Calu3 (cell line): ENCODE data around the gene FILIP1L. TPM values are rescaled to one million over a fixed set of nuclear protein-coding genes. Genes with fewer than 3 reads are reported as not detected.

Experiments used
- BruUV-seq: library from RNA; stranded (reverse); fragments of 400-500 nt; replicated peaks from 2 replicates; lab custom pipeline; 2021; lab: Mats Ljungman, UMichigan
- CTCF ChIA-PET: fragments of 300-600 bp; sonication (Branson Sonifier 250); formaldehyde crosslinking; loops from one replicate; lab custom pipeline; 2022; ENCODE audit warnings: antibody characterized with exemption; lab: Charles Lee
- DNase-seq: peaks from one replicate; pipeline ENCODE4 v3.0.0; 2022
- H3K27ac Mint-ChIP-seq: one replicate; pipeline ENCODE4 v1.8.0; 2022; ENCODE audit warnings: mixed read lengths; ENCODE audit not compliant: unreplicated experiment
- H3K27me3 Mint-ChIP-seq: one replicate; pipeline ENCODE4 v1.8.0; 2022; ENCODE audit warnings: mixed read lengths; ENCODE audit not compliant: unreplicated experiment
- H3K36me3 Mint-ChIP-seq: one replicate; pipeline ENCODE4 v1.8.0; 2022; ENCODE audit warnings: mild to moderate bottlenecking, moderate library complexity, mixed read lengths; ENCODE audit not compliant: insufficient read depth, unreplicated experiment
- H3K4me1 Mint-ChIP-seq: one replicate; pipeline ENCODE4 v1.8.0; 2022; ENCODE audit warnings: mild to moderate bottlenecking, low read depth, mixed read lengths; ENCODE audit not compliant: unreplicated experiment
- H3K4me3 Mint-ChIP-seq: one replicate; pipeline ENCODE4 v1.8.0; 2022; ENCODE audit warnings: mild to moderate bottlenecking, low read depth, moderate library complexity, mixed read lengths; ENCODE audit not compliant: unreplicated experiment
- H3K9me3 Mint-ChIP-seq: one replicate; pipeline ENCODE4 v1.8.0; 2022; ENCODE audit warnings: low read depth, mixed read lengths; ENCODE audit not compliant: unreplicated experiment
- intact Hi-C: fragments of 100-400 bp; cut with micrococcal nuclease; formaldehyde crosslinking; loops from one replicate; pipeline ENCODE4 v1.10.0; 2022; ENCODE audit not compliant: unreplicated experiment
- total RNA-seq: library from RNA; stranded (reverse); gene quantifications from 2 replicates; pipeline ENCODE4 v1.2.3, GENCODE V29; 2022
- TF ChIP-seq, protein P1 (sequence below): fragments of 200-600 bp; IDR thresholded peaks from one replicate; pipeline ENCODE4 v1.8.0; 2022; ENCODE audit warnings: antibody characterized with exemption; ENCODE audit not compliant: unreplicated experiment

The FILIP1L gene
- total RNA-seq, 1 experiment from 2014 or later, result 5.2 TPM

GRCh38 chr3:99984139-99984538 lies 130.2 kb downstream of the FILIP1L start:
- intact Hi-C loops, result no loop called here
- no peak overlapping the region for H3K4me3 Mint-ChIP-seq
- no peaks in the 10 kb centered on the region for H3K27me3 Mint-ChIP-seq
- TF ChIP-seq, protein P1, sequence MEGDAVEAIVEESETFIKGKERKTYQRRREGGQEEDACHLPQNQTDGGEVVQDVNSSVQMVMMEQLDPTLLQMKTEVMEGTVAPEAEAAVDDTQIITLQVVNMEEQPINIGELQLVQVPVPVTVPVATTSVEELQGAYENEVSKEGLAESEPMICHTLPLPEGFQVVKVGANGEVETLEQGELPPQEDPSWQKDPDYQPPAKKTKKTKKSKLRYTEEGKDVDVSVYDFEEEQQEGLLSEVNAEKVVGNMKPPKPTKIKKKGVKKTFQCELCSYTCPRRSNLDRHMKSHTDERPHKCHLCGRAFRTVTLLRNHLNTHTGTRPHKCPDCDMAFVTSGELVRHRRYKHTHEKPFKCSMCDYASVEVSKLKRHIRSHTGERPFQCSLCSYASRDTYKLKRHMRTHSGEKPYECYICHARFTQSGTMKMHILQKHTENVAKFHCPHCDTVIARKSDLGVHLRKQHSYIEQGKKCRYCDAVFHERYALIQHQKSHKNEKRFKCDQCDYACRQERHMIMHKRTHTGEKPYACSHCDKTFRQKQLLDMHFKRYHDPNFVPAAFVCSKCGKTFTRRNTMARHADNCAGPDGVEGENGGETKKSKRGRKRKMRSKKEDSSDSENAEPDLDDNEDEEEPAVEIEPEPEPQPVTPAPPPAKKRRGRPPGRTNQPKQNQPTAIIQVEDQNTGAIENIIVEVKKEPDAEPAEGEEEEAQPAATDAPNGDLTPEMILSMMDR, result no peak
- H3K4me1 Mint-ChIP-seq, result peaks cover 12% of the 10 kb centered on the region
- CTCF ChIA-PET, result interaction anchor here (1.0 kb wide), 1 partner anchor 12 kb away, joined by 4 read pairs; no protein-coding TSS in a partner anchor
- H3K27ac Mint-ChIP-seq, result no peak overlapping the region
- no peaks in the 10 kb centered on the region for H3K9me3 Mint-ChIP-seq
- BruUV-seq, result no TSS peak
- no peaks in the 10 kb centered on the region for H3K36me3 Mint-ChIP-seq
- no peak for DNase-seq

- intact Hi-C loops, result no loop called here
- no peaks in the 10 kb centered on the region for H3K27me3 Mint-ChIP-seq
- no peak overlapping the region for H3K27ac Mint-ChIP-seq
- BruUV-seq, result no TSS peak
- H3K4me3 Mint-ChIP-seq, result no peak overlapping the region
- TF ChIP-seq, protein P1, result no peak
- CTCF ChIA-PET, result no interaction called here
- H3K36me3 Mint-ChIP-seq, result no peaks in the 10 kb centered on the region
- H3K4me1 Mint-ChIP-seq, result peaks cover 12% of the 10 kb centered on the region
- DNase-seq, result no peak
- no peaks in the 10 kb centered on the region for H3K9me3 Mint-ChIP-seq
These were observed 131.7 kb downstream of the FILIP1L start for GRCh38 chr3:99982650-99983049.

- intact Hi-C loops, result no loop called here
- peaks cover 12% of the 10 kb centered on the region for H3K4me1 Mint-ChIP-seq
- H3K36me3 Mint-ChIP-seq, result no peaks in the 10 kb centered on the region
- no TSS peak for BruUV-seq
- DNase-seq, result no peak
- CTCF ChIA-PET, result interaction anchor here (0.6 kb wide), 1 partner anchor 340 kb away, joined by 5 read pairs; no protein-coding TSS in a partner anchor
- H3K4me3 Mint-ChIP-seq, result no peak overlapping the region
- TF ChIP-seq, protein P1, result no peak
- no peaks in the 10 kb centered on the region for H3K27me3 Mint-ChIP-seq
- H3K27ac Mint-ChIP-seq, result no peak overlapping the region
- H3K9me3 Mint-ChIP-seq, result no peaks in the 10 kb centered on the region
These were observed 133.2 kb downstream of the FILIP1L start for GRCh38 chr3:99981138-99981537.

GRCh38 chr3:99980606-99981005 lies 133.7 kb downstream of the FILIP1L start:
- no peak for DNase-seq
- Mint-ChIP-seq H3K27ac (no peak overlapping the region), H3K27me3 (no peaks in the 10 kb centered on the region), H3K4me1 (peaks cover 12% of the 10 kb centered on the region), H3K36me3 (no peaks in the 10 kb centered on the region), H3K4me3 (no peak overlapping the region), H3K9me3 (no peaks in the 10 kb centered on the region)
- CTCF ChIA-PET, result interaction anchor here (0.6 kb wide), 1 partner anchor 341 kb away, joined by 5 read pairs; no protein-coding TSS in a partner anchor
- intact Hi-C loops, result no loop called here
- no TSS peak for BruUV-seq
- TF ChIP-seq, protein P1, result no peak
